GM18508 (cell line): ENCODE results near the gene BBC3.
A peak's percentile ranks its signal among the peaks of the same experiment; 100 is the strongest.
"Not testable (repeated sequence)": the region's sequence is repeated elsewhere in the genome, so short reads cannot be mapped to it uniquely, and the experiment has no call there.

Experiments
- ATAC-seq: cut with Tn5 transposase; IDR thresholded peaks from one replicate; pipeline ENCODE4 v1.9.1; 2021; ENCODE audit warnings: moderate number of reproducible peaks; ENCODE audit not compliant: insufficient read depth, unreplicated experiment

BBC3 gene

GRCh38 chr19:47230921-47231214 is at the start of gene BBC3:
Gene BBC3 (minus strand): TSS chr19:47231199. CDS start chr19:47228431, 2,768 bp downstream.
- ATAC-seq, result no peak

- no peak for ATAC-seq
Observed at GRCh38 chr19:47280183-47280797, 49.3 kb upstream of the BBC3 start.

- ATAC-seq, result not testable (repeated sequence)
Observed at GRCh38 chr19:47276513-47276912, 45.5 kb upstream of the BBC3 start.

- no peak for ATAC-seq
Observed at GRCh38 chr19:47275791-47276461, 44.9 kb upstream of the BBC3 start.

- no peak for ATAC-seq
Observed at GRCh38 chr19:47274891-47275761, 44.1 kb upstream of the BBC3 start.

- peak; percentile 20 for ATAC-seq
Observed at GRCh38 chr19:47274071-47274890, 43.3 kb upstream of the BBC3 start, which contains the start of gene INAFM1. Gene INAFM1 (plus strand): TSS chr19:47274885. CDS start chr19:47274920, 35 bp downstream.

- ATAC-seq, result peak; percentile 34
Observed at GRCh38 chr19:47273313-47274070, 42.5 kb upstream of the BBC3 start.

GRCh38 chr19:47272448-47273312 is 41.7 kb upstream of the BBC3 start:
- no peak for ATAC-seq

- no peak for ATAC-seq
Observed at GRCh38 chr19:47271949-47272348, 41.0 kb upstream of the BBC3 start.

- no peak for ATAC-seq
Observed at GRCh38 chr19:47270408-47270807, 39.4 kb upstream of the BBC3 start.

GRCh38 chr19:47269596-47269995 is 38.6 kb upstream of the BBC3 start:
- ATAC-seq, result no peak

- ATAC-seq, result no peak
Observed at GRCh38 chr19:47268028-47268427, 37.0 kb upstream of the BBC3 start.

- ATAC-seq, result no peak
Observed at GRCh38 chr19:47267350-47267759, 36.4 kb upstream of the BBC3 start.

- ATAC-seq, result no peak
Observed at GRCh38 chr19:47266401-47266941, 35.5 kb upstream of the BBC3 start.

- no peak for ATAC-seq
Observed at GRCh38 chr19:47264629-47265028, 33.6 kb upstream of the BBC3 start.

- ATAC-seq, result not testable (repeated sequence)
Observed at GRCh38 chr19:47261946-47262793, 31.2 kb upstream of the BBC3 start.

- ATAC-seq, result no peak
Observed at GRCh38 chr19:47260476-47260875, 29.5 kb upstream of the BBC3 start.
